Measurements from ENCODE around the gene JOSD1. TPM values are rescaled to one million over a fixed set of nuclear protein-coding genes. Genes with fewer than 3 reads are reported as not detected.
"Not testable (repeated sequence)": the region's sequence is repeated elsewhere in the genome, so short reads cannot be mapped to it uniquely, and the experiment has no call there.

JOSD1 gene
- polyA plus RNA-seq, 3 donors: 39.4 to 41.7 (median 41.1) TPM

GRCh38 chr22:38696606-38697424, 3.9 kb downstream of the JOSD1 start:
- no peak for DNase-seq

- DNase-seq: no peak
These were observed 5.8 kb downstream of the JOSD1 start for GRCh38 chr22:38694940-38695339.

GRCh38 chr22:38694049-38694448, 6.7 kb downstream of the JOSD1 start:
- no peak for DNase-seq

- no peak for DNase-seq
These were observed 11.1 kb downstream of the JOSD1 start for GRCh38 chr22:38689651-38690050.

- no peak for DNase-seq
These were observed 15.0 kb downstream of the JOSD1 start for GRCh38 chr22:38685761-38686160.

- DNase-seq: no peak
These were observed 15.8 kb downstream of the JOSD1 start for GRCh38 chr22:38684895-38685294.

GRCh38 chr22:38681582-38682335, 19.0 kb downstream of the JOSD1 start, which contains the start of gene TOMM22:
Gene TOMM22 (plus strand): TSS chr22:38681957. CDS start chr22:38681979, 22 bp downstream.
- DNase-seq: peak; percentile 85

- no peak for DNase-seq
These were observed 24.9 kb downstream of the JOSD1 start for GRCh38 chr22:38675833-38676232.

GRCh38 chr22:38674888-38675287, 25.9 kb downstream of the JOSD1 start:
- DNase-seq: no peak

GRCh38 chr22:38657045-38657909, 43.5 kb downstream of the JOSD1 start:
- DNase-seq: peak; percentile 17

GRCh38 chr22:38656256-38657044, 44.3 kb downstream of the JOSD1 start, which contains the start of the genes CBY1 and FAM227A:
Gene CBY1 (plus strand): TSS chr22:38656638. CDS start chr22:38668055, 11,417 bp downstream.
Gene FAM227A (minus strand): TSS chr22:38656392. CDS start chr22:38650168, 6,224 bp downstream.
- peak; percentile 92 for DNase-seq

GRCh38 chr22:38655519-38656255, 45.1 kb downstream of the JOSD1 start:
- no peak for DNase-seq

GRCh38 chr22:38653741-38654140, 47.0 kb downstream of the JOSD1 start:
- no peak for DNase-seq

- no peak for DNase-seq
These were observed 47.9 kb downstream of the JOSD1 start for GRCh38 chr22:38652859-38653258.

GRCh38 chr22:38649841-38650522, 50.8 kb downstream of the JOSD1 start:
- no peak for DNase-seq

- DNase-seq: no peak
These were observed 55.3 kb downstream of the JOSD1 start for GRCh38 chr22:38645430-38645829.

- DNase-seq: not testable (repeated sequence)
These were observed 56.5 kb downstream of the JOSD1 start for GRCh38 chr22:38644245-38644644.

- no peak for DNase-seq
These were observed 59.2 kb downstream of the JOSD1 start for GRCh38 chr22:38641476-38642040.

GRCh38 chr22:38638728-38639127, 62.0 kb downstream of the JOSD1 start:
- DNase-seq: no peak
